DMS 273 (cell line): Measurements from ENCODE around the gene CACNG7.
A peak's percentile ranks its signal among the peaks of the same experiment; 100 is the strongest.

Source experiments
- DNase-seq: peaks from one replicate; lab custom pipeline; 2025; ENCODE audit not compliant: unreplicated experiment; lab: John Stamatoyannopoulos, UW

CACNG7 gene

GRCh38 chr19:53981376-53981951 is 72.4 kb downstream of the CACNG7 start:
- DNase-seq = no peak

DNA sequence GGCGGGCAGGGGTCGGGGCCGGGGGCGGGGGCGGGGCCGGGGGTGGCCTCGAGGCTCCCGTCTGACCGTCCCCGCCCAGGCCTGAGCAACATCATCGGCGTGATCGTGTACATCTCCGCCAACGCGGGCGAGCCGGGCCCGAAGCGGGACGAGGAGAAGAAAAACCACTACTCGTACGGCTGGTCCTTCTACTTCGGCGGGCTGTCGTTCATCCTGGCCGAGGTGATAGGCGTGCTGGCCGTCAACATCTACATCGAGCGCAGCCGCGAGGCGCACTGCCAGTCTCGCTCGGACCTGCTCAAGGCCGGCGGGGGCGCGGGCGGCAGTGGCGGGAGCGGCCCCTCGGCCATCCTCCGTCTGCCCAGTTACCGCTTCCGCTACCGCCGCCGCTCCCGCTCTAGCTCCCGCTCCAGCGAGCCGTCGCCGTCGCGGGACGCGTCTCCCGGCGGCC is 72.9 kb downstream of the CACNG7 start:
- peak; percentile 26 for DNase-seq

DNA sequence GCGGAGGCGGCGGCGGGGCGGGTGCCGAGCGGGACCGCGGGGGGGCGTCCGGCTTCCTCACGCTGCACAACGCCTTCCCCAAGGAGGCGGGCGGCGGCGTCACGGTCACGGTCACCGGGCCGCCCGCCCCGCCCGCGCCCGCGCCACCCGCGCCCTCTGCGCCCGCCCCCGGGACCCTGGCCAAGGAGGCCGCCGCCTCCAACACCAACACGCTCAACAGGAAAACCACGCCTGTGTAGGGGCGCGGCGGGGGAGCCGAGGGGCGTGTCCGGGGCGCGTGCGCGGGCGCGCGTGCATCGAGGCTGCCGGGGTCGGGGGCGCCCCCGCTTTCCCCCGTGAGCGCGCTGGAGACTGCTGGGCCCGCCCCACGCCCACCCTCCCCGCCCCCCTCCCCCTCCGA is 73.5 kb downstream of the CACNG7 start:
- peak; percentile 28 for DNase-seq

GRCh38 chr19:53983457-53984289 is 74.6 kb downstream of the CACNG7 start:
- DNase-seq = no peak

DNA sequence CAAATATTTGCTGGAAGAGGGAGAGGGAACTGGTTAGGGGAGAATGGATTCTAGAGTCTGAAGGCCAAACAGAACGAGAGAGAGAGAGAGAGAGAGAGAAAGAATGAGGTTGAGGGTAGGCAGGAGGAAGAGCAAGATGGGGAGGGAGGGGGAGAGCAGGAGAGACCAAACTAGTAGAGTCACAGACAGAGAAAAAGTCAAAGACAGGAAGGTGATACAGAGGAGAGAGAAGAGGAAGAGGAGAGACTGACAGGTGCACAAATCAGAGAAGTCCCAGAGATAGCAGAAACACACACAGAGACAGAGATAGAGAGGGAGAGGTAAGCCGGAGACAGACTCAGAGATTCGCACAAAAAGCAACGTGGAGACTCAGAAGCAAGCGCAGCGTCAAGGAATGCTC is 76.8 kb downstream of the CACNG7 start:
- DNase-seq = no peak

DNA sequence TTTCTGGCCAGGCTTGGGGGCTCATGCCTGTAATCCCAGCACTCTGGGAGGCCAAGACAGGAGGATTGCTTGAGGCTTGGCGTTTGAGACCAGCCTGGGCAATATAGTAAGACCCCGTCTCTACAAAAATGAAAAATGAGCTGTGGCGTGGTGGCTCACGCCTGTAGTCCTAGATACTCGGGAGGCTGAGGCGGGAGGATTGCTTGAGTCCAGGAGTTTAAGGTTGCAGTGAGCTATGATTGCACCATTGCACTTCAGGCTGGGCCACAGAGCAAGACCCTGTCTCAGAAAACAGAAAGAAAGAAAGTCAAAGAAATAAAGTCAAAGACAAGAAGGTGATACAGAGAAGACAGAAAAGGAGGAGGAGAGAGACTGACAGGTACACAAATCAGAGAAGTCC is 79.9 kb downstream of the CACNG7 start:
- DNase-seq = no peak

DNA sequence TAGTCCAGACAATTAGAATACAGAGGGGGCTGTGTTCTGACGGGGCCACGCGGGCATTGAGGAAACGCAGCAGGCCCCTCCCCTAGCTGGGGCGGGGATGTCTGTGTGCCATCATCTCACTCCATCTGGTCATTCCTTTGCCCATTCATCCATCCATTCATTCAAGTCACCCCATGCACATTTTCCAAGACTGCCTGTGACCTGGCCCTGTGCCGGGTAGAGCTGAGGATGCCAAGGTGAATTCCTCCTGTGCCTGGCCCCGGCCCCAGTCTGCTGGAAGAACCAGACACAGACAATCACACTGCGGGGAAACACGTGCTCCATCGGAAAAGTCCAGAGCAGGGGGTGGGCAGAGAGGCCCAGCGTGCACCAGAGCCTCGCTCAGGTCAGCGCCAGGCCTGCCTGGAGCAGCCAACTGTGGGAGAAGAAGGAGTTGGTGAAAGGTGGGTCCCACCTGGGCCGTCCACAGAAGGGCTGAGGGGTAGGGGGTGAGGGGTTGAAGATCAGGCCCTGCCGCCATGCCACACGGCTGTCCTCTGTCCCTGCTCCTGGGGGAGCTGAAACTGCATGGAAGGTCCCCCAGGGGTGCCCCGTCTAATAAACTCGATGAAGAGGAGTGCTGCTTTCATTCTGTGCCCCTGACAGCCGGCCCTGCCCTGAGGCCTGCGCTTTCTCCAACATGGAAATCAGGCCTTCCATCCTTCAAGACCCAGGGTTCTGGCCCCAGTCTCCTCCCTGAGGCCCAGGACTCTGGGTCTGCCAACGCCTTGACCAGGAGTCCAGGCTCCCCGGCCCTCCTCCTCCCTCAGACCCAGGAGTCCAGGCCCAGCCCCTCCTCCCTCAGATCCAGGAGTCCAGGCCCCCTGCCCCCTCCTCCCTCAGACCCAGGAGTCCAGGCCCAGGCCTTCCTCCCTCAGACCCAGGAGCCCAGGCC is 80.8 kb downstream of the CACNG7 start:
- DNase-seq = no peak

DNA sequence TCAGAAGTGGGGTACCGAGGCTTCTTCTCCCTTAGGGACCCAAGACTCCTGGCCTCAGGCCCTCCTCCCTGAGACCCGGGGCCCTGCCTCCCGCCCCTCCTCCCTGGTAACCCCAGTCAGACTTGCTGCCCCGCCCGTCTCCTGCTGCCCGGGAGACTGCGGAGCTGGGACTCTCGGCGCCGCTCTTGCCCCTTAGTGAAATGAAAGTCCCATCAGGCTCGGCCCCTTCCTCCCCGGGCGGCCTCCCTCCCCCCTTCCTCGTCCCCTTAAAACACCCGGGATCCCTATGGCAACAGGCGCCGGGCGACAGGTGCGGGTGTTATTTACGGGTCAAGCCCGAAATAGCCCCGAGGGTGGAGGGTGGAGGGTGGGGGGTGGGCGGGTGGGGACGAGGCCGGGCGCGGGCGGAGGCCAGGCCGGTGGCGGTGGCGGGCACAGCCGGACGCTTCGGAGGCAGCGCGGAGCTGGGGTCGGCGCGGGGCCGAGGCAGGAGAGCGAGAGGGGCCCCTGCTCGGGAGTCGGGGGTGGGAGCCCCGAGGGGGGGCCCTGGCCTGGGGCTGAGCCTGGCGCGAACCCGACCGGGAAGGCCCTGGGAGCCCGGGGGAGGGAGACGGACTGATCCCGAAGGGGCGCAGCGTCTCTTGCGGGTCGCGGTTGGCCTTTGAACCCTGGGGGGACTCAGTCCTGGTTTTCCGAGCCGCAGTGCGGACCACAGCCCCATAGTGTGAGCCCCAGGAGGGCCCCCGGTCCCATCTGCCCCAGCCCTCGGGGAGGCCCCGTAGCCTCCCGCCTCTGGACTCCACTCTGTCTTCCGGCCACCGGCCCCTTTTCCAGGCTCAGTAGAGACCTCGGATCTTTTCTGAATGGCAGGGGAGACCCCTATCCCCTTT is 82.4 kb downstream of the CACNG7 start, which contains the start of gene CACNG6:
Gene CACNG6 (plus strand): TSS at position 414 of the 890 bp plus-strand sequence. CDS start 1,241 bp downstream, outside the sequence.
- DNase-seq = peak; percentile 44

- no peak for DNase-seq
Observed at GRCh38 chr19:53992211-53992610, 83.1 kb downstream of the CACNG7 start.

GRCh38 chr19:53992815-53993214 is 83.7 kb downstream of the CACNG7 start:
- no peak for DNase-seq

DNA sequence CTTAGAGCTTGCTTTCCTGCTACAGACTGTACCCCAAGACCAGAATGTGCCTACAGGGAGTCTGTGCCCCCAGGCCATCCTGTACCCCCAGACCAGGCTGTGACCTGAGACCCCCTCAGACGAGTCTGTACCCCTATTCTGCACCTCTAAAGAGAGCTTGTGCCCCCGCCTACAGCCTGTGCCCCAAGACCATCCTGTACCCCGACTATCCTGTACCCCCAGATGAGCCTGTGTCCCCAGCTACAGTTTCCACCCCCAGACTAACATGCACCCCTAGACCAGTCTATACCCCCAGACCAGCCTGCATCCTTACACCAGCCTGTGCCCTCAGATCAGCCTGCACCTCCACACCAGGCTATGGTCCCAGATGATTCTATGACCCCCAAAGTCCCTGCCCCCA is 84.4 kb downstream of the CACNG7 start:
- no peak for DNase-seq
